ENCODE data around the gene PGRMC2.

PGRMC2 gene

DNA sequence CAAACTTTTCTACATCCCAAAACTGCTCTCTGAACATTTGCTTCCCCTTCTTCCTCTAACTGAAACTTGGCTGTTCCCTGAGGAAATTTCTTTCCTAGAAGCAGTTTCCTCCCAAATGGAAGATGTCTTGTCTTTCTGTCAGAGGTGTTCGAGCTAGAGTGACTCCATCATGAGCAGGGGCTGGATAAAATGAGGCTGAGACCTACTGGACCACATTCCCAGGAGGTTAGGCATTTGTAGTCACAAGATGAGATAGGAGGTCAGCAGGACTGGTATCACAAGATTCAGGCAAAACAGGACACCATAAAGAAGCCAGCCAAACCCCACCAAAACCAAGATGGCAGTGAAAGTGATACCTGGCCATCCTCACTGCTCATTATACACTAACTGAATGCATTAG is 35.8 kb upstream of the PGRMC2 start:
- Histone ChIP-seq H3K27me3 (ENCODE audit: insufficient read depth, insufficient read length) (no peaks in the 10 kb centered on the region), H3K4me1 (ENCODE audit: insufficient read depth, insufficient read length) (no peaks in the 10 kb centered on the region), H3K4me3 (ENCODE audit: insufficient read length, low read depth) (no peak overlapping the region), H3K9me3 (ENCODE audit: insufficient read depth, low read length) (no peaks in the 10 kb centered on the region), H3K9ac (ENCODE audit: insufficient read length, low read depth) (no peak overlapping the region), H3K36me3 (ENCODE audit: insufficient read depth, insufficient read length, low read length) (peaks cover 3% of the 10 kb centered on the region)
- TF ChIP-seq ZNF274 (IDR thresholded peaks at IDR 0.05; ENCODE audit: low read depth, low read length) (no peak), SUZ12 (IDR thresholded peaks at IDR 0.05; ENCODE audit: extremely low read depth, insufficient read depth, insufficient read length) (no peak), YY1 (IDR thresholded peaks at IDR 0.05; ENCODE audit: insufficient read depth, insufficient read length) (no peak)
- DNase-seq (ENCODE audit: low read depth, low spot score) = no peak

DNA sequence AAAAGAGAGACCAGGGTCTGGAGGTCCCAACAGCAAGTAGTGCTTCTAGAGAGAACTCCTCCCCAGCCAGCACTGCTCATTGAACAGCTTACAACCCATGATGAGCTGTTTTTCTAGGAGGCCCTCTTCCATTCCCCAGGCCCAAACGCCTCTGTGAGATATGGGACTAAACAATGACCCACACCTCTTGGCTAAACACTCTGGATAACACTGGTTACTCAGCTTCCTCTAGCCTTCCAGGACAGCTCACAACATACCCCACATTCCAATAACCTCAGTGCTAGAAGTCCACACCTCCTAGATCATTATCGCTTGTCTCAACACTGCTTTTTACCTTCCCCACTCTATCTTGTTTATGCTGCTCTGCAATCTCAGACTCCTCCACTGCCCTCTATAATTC is 35.4 kb upstream of the PGRMC2 start:
- DNase-seq (ENCODE audit: low read depth, low spot score) = no peak
- Histone ChIP-seq H3K9me3 (ENCODE audit: insufficient read depth, low read length) (no peaks in the 10 kb centered on the region), H3K36me3 (ENCODE audit: insufficient read depth, insufficient read length, low read length) (peaks cover 3% of the 10 kb centered on the region), H3K9ac (ENCODE audit: insufficient read length, low read depth) (no peak overlapping the region), H3K4me1 (ENCODE audit: insufficient read depth, insufficient read length) (no peaks in the 10 kb centered on the region), H3K27me3 (ENCODE audit: insufficient read depth, insufficient read length) (no peaks in the 10 kb centered on the region), H3K4me3 (ENCODE audit: insufficient read length, low read depth) (no peak overlapping the region)
- no peak for TF ChIP-seq SUZ12 (IDR thresholded peaks at IDR 0.05; ENCODE audit: extremely low read depth, insufficient read depth, insufficient read length)
- TF ChIP-seq ZNF274 (IDR thresholded peaks at IDR 0.05; ENCODE audit: low read depth, low read length) = no peak
- no peak for TF ChIP-seq YY1 (IDR thresholded peaks at IDR 0.05; ENCODE audit: insufficient read depth, insufficient read length)

DNA sequence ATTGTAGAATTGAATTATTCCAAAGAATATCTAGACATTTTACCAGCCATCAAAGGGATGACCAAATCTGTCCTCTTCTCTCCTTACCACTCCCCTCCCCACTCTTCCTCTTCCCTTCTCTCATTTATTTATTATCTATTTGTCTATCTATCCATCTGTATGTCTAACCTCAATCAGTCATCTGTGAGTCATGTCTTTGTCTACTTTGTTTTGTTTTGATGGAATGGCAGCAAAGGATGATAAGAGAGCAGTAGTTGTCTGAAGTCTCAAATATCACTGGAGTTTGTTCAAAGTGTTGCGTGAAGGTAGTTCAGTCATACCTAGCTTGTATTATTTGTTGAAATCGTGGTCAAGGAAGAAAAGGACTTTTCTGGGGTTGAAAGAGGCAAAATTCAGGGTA is 34.7 kb upstream of the PGRMC2 start:
- no peak for DNase-seq (ENCODE audit: low read depth, low spot score)
- H3K4me3 ChIP-seq (ENCODE audit: insufficient read length, low read depth) = no peak overlapping the region
- no peaks in the 10 kb centered on the region for H3K4me1 ChIP-seq (ENCODE audit: insufficient read depth, insufficient read length)
- H3K9ac ChIP-seq (ENCODE audit: insufficient read length, low read depth) = no peak overlapping the region
- H3K27me3 ChIP-seq (ENCODE audit: insufficient read depth, insufficient read length) = no peaks in the 10 kb centered on the region
- no peak for TF ChIP-seq SUZ12 (IDR thresholded peaks at IDR 0.05; ENCODE audit: extremely low read depth, insufficient read depth, insufficient read length)
- TF ChIP-seq ZNF274 (IDR thresholded peaks at IDR 0.05; ENCODE audit: low read depth, low read length) = no peak
- TF ChIP-seq YY1 (IDR thresholded peaks at IDR 0.05; ENCODE audit: insufficient read depth, insufficient read length) = no peak
- H3K36me3 ChIP-seq (ENCODE audit: insufficient read depth, insufficient read length, low read length) = peaks cover 3% of the 10 kb centered on the region
- no peaks in the 10 kb centered on the region for H3K9me3 ChIP-seq (ENCODE audit: insufficient read depth, low read length)

DNA sequence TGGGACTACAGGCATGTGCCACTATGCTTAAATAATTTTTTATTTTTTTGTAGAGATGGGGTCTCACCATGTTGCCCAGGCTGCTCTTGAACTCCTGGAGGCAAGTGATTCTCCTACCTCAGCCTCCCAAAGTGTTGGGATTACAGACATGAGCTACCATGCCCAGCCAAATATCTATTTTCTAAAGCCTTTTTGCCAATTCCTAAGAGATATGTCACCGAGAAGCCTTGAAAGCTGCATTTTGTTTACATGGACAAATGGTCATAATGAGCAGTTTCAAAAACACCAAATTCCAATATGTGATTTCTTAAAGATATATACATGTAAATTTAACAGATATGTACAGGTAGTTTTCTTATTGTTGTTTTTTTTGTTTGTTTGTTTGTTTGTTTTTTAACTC is 33.0 kb upstream of the PGRMC2 start:
- H3K4me3 ChIP-seq (ENCODE audit: insufficient read length, low read depth) = no peak overlapping the region
- no peak for TF ChIP-seq YY1 (IDR thresholded peaks at IDR 0.05; ENCODE audit: insufficient read depth, insufficient read length)
- no peak for TF ChIP-seq SUZ12 (IDR thresholded peaks at IDR 0.05; ENCODE audit: extremely low read depth, insufficient read depth, insufficient read length)
- no peaks in the 10 kb centered on the region for H3K9me3 ChIP-seq (ENCODE audit: insufficient read depth, low read length)
- H3K9ac ChIP-seq (ENCODE audit: insufficient read length, low read depth) = no peak overlapping the region
- H3K4me1 ChIP-seq (ENCODE audit: insufficient read depth, insufficient read length) = no peaks in the 10 kb centered on the region
- H3K27me3 ChIP-seq (ENCODE audit: insufficient read depth, insufficient read length) = no peaks in the 10 kb centered on the region
- H3K36me3 ChIP-seq (ENCODE audit: insufficient read depth, insufficient read length, low read length) = peaks cover 6% of the 10 kb centered on the region
- DNase-seq (ENCODE audit: low read depth, low spot score) = no peak

DNA sequence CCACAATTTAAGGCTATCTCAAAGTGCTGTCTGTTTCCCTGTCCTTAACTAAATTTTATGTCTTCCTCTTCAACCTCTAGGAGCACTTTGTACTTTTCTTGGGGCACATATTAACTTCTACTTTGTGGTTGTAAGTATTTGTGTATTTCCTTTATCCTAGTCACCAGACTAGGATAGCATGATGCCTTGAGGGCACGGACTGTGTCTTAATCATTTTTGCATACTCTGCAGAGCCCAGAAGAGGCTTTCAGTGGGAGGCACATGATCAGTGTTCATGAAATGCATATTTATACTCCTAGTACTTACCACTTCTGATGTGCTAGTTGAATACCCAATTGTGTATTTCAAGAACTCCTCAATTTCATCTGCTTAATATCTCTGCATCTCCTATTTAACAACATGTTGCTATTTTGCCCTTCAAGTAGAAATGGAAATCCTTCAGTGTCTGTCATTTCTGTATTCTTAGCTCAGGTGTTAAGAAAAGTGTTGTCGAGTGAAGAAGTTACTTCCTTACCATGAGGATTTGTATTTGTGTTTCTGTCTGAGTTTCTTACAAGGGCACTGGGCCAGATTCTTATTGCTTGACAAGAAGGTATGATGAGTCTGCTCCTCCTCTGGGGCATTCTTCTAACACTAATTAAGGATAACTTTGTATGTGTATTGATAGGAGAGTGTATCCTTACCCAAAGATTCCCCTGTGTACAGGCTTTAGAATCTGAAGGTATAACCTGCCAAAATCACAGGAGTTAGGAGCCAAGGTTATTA is 28.3 kb upstream of the PGRMC2 start:
- Histone ChIP-seq H3K36me3 (ENCODE audit: insufficient read depth, insufficient read length, low read length) (peaks cover 6% of the 10 kb centered on the region), H3K4me3 (ENCODE audit: insufficient read length, low read depth) (no peak overlapping the region), H3K27me3 (ENCODE audit: insufficient read depth, insufficient read length) (no peaks in the 10 kb centered on the region), H3K9me3 (ENCODE audit: insufficient read depth, low read length) (no peaks in the 10 kb centered on the region), H3K4me1 (ENCODE audit: insufficient read depth, insufficient read length) (no peaks in the 10 kb centered on the region), H3K9ac (ENCODE audit: insufficient read length, low read depth) (no peak overlapping the region)
- no peak for DNase-seq (ENCODE audit: low read depth, low spot score)
- no peak for TF ChIP-seq YY1 (IDR thresholded peaks at IDR 0.05; ENCODE audit: insufficient read depth, insufficient read length)
- no peak for TF ChIP-seq SUZ12 (IDR thresholded peaks at IDR 0.05; ENCODE audit: extremely low read depth, insufficient read depth, insufficient read length)
- TF ChIP-seq ZNF274 (IDR thresholded peaks at IDR 0.05; ENCODE audit: low read depth, low read length) = no peak

DNA sequence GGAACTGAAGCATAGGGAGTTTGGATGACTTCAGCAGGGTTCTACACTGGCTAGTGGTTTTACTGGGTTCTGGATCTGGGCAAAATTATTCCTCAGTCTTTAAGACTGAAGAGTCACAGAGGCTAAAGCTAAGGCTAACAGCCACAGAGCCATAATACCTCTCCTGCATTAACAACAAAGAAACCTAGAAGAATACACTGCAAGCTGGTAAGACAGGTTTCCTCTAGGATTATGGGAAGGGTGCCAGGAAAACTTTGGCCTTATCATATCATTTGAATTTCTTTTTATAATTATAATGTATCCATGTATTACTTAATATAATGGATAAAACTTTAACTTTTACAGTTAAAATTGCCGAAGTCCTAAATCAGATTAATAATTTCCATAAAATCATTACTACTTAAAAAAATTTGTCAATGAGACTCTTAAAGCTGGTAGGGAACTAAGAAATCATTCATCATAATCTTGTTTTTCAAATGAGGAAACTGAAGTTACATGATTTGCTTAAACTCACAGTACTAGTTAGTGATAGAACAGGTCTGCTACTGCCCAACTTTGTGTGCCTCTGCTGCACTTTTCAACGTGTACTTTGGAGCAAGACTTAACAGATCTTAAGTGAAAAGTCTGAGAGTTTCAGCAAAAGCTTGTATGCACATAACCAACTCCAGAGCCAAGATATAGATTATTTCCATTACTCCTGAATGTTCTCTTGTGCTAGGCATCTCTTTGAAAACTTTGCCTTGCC is 24.2 kb upstream of the PGRMC2 start:
- Histone ChIP-seq H3K9me3 (ENCODE audit: insufficient read depth, low read length) (no peaks in the 10 kb centered on the region), H3K27me3 (ENCODE audit: insufficient read depth, insufficient read length) (no peaks in the 10 kb centered on the region), H3K4me3 (ENCODE audit: insufficient read length, low read depth) (no peak overlapping the region), H3K4me1 (ENCODE audit: insufficient read depth, insufficient read length) (peaks cover 2% of the 10 kb centered on the region), H3K9ac (ENCODE audit: insufficient read length, low read depth) (no peak overlapping the region), H3K36me3 (ENCODE audit: insufficient read depth, insufficient read length, low read length) (peaks cover 7% of the 10 kb centered on the region)
- TF ChIP-seq YY1 (IDR thresholded peaks at IDR 0.05; ENCODE audit: insufficient read depth, insufficient read length) (no peak), ZNF274 (IDR thresholded peaks at IDR 0.05; ENCODE audit: low read depth, low read length) (no peak), SUZ12 (IDR thresholded peaks at IDR 0.05; ENCODE audit: extremely low read depth, insufficient read depth, insufficient read length) (no peak)
- DNase-seq (ENCODE audit: low read depth, low spot score) = no peak

DNA sequence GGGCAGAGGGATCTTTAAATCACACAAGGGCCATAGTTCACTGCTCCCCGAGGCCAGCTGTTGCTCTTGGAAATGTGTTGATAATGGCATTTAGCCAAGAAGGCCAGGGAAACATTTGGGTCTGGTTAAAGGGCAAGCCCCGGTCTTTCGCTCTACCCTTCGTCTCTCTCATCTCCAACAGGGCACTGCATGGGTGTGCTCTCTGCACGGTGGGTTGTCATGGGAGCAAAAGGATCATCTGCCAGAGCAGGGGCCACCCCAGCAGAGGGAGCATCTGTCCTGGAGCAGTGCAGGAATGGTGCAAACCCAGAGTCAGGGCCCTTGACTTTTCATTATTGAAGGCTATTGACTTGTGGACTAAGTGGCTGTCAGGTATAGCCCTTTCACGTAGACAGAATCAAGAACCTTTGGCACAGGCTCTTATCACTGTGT is 22.7 kb upstream of the PGRMC2 start:
- DNase-seq (ENCODE audit: low read depth, low spot score) = no peak
- Histone ChIP-seq H3K4me1 (ENCODE audit: insufficient read depth, insufficient read length) (peaks cover 2% of the 10 kb centered on the region), H3K27me3 (ENCODE audit: insufficient read depth, insufficient read length) (no peaks in the 10 kb centered on the region), H3K4me3 (ENCODE audit: insufficient read length, low read depth) (no peak overlapping the region), H3K36me3 (ENCODE audit: insufficient read depth, insufficient read length, low read length) (peaks cover 4% of the 10 kb centered on the region), H3K9ac (ENCODE audit: insufficient read length, low read depth) (no peak overlapping the region), H3K9me3 (ENCODE audit: insufficient read depth, low read length) (no peaks in the 10 kb centered on the region)
- no peak for TF ChIP-seq ZNF274 (IDR thresholded peaks at IDR 0.05; ENCODE audit: low read depth, low read length)
- TF ChIP-seq SUZ12 (IDR thresholded peaks at IDR 0.05; ENCODE audit: extremely low read depth, insufficient read depth, insufficient read length) = no peak
- no peak for TF ChIP-seq YY1 (IDR thresholded peaks at IDR 0.05; ENCODE audit: insufficient read depth, insufficient read length)

Data from NT2/D1 (cell line).